VCaP (cell line): ENCODE measurements around the gene NOP9.

Source experiments
- H3K27ac ChIP-seq: fragments of 450-650 bp; 2 replicates; pipeline ENCODE4 v1.5.1; 2017
- TF ChIP-seq, protein P1 (sequence below): fragments of 450-650 bp; conservative IDR thresholded peaks from 2 replicates; pipeline ENCODE4 v1.5.1; 2017; ENCODE audit warnings: mild to moderate bottlenecking, moderate library complexity

Gene NOP9

DNA sequence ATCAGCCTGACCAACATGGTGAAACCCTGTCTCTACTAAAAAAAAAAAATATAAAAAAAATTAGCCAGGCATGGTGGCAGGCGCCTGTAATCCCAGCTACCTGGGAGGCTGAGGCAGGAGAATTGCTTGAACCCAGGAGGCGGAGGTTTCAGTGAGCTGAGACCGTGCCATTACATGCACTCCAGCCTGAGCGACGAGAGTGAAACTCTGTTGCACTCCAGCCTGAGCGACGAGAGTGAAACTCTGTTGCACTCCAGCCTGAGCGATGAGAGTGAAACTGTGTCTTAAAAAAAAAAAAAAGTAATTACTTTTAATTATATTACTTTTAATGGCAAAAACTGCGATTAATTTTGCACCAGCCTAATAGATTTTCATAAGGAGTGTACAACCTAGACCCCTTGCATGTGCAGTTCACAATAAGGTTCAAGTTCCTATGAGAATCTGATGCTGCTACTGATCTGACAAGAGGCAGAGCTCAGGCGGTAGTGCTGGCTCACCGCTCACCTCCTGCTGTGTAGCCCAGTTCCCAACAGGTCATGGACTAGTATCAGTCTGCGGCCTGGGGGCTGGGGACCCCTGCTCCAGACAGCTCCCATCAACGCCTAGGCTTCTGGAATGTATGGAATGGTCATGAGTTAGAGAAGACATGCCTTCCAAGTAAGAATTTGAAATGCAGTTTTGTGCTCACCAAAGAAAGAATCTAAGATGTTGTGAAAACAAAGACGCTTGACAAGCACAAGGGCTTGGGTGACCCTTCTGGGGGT lies 21.7 kb downstream of the NOP9 start:
- TF ChIP-seq, protein P1, sequence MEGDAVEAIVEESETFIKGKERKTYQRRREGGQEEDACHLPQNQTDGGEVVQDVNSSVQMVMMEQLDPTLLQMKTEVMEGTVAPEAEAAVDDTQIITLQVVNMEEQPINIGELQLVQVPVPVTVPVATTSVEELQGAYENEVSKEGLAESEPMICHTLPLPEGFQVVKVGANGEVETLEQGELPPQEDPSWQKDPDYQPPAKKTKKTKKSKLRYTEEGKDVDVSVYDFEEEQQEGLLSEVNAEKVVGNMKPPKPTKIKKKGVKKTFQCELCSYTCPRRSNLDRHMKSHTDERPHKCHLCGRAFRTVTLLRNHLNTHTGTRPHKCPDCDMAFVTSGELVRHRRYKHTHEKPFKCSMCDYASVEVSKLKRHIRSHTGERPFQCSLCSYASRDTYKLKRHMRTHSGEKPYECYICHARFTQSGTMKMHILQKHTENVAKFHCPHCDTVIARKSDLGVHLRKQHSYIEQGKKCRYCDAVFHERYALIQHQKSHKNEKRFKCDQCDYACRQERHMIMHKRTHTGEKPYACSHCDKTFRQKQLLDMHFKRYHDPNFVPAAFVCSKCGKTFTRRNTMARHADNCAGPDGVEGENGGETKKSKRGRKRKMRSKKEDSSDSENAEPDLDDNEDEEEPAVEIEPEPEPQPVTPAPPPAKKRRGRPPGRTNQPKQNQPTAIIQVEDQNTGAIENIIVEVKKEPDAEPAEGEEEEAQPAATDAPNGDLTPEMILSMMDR: no peak

DNA sequence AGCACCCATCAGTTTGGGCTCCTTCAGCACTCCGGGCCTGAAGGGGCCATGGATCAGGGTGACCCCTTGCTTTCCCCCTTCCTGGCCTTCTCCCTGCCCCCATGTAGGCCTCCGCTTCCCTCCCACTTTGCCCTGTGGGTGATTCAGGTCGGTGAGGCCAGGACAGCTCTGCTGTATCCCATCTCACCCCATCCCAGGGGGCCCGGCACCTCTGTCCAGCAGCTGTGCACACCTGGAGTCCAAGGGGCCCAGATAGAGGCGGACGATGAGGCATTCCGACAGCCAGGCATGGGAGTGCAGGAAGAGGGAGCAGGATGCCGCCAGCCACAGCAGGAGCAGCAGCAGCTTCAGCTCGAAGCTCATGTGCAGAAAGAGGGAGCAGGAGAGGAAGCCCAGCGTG lies 23.0 kb downstream of the NOP9 start:
- TF ChIP-seq, protein P1: no peak
- no peak overlapping the region for H3K27ac ChIP-seq

More for the DNA sequence above, 21.7 kb downstream of the NOP9 start:
- H3K27ac ChIP-seq: no peak overlapping the region

DNA sequence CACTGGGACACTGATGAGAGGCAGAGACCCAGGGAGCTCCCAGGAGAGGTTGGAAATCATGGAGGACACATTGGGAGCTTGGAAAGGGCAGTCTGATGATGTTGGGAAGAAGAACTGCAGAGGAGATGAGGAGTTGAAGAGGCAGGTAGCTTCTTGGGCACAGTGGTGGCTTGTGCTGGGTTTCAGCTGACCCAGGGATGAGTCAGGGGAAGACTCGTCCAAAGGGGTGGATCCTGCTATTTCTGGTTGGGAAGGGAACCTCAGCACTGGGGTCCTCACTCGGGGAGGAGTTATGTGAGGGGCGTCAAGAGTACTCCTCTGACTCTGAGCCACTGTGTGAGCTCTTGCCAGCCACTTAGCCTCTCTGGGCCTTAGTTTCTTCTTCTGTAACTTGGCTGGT lies 23.7 kb downstream of the NOP9 start:
- TF ChIP-seq, protein P1: no peak
- H3K27ac ChIP-seq: no peak overlapping the region

DNA sequence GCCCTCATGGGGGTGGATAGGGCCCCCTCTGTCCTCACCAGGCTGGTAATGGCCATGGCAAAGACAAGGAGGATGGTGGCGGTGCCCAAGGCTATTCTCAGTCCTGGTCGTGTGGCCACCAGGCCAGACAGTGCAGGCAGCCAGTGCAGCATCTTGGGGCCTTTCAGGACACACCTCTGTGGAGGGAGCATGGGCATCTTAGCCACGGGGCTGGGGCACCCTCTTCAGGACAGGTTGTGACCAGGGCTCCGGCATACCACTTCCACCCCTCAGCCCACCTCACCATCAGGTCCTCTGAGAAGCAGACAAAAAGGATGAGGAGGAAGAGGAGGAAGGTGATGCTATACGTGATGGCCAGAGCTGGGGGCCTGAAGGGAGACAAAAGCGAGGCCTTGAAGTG lies 24.4 kb downstream of the NOP9 start:
- TF ChIP-seq, protein P1: no peak
- no peak overlapping the region for H3K27ac ChIP-seq

DNA sequence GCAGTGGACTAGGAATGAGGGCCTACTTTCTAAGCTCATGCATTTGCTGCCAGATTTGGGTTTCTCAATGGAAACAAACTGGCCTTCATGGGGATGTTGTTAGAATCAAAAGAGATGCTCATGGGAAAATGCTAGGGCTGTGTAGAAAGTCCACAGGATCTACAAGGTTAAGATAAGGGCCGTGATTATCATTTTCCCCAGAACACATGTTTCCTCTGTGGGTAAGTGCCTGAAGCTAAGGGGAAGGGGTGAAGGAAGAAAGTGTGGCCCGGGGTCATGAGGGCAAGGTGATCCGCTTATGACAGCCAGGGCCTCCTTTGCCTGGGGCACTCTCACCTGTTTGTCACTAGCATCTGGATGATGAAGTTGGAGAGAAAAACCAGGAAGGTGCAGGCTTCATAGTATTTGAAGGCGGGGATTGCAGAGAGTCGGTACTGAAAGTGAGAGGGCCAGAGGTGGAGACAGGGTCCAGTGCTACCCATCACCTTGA lies 25.4 kb downstream of the NOP9 start:
- H3K27ac ChIP-seq: no peak overlapping the region
- TF ChIP-seq, protein P1: no peak

DNA sequence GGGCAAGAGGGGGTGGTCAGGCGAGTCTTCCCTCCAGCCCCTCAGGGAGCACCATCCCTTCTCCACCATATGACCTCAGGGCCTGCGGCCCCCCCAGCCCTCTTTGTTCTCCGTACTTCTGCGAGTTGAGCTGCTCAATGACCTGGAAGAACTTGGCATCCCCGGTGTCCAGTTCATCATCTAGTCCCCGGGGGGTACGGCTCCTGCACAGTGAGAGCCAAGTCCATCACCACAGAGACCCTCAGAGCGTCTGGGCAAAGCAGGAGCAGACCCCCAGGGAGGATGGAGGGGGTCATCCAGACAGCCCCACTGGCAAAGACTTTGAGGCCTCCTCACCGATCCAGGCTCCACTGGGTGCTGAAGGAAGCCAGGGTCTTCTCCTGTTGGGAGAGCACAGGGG lies 26.3 kb downstream of the NOP9 start:
- TF ChIP-seq, protein P1: no peak
- no peak overlapping the region for H3K27ac ChIP-seq

DNA sequence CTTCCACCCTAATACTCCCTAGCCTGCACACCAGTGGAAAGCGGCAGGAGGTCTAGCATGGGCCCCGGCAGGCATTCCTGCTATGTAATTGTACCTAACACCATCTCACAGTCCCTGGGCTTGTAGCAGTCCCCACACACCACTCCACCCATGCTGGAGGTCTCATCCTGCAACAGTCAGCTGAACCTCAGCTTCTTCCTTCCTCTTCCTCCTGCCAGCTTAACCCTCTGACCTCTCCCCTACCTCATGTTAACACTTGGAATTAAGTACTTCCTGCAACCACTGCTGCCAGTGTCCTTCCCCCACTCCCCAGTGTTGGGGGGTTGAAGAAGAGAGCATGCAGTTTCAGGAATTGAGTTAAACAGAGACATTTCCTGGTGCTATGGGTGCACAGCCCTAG lies 27.7 kb downstream of the NOP9 start:
- H3K27ac ChIP-seq: no peak overlapping the region
- TF ChIP-seq, protein P1: no peak
